Measurements from ENCODE around the gene GPR32. TPM values are rescaled to one million over a fixed set of nuclear protein-coding genes. Genes with fewer than 3 reads are reported as not detected.
"Not testable (repeated sequence)": the region's sequence is repeated elsewhere in the genome, so short reads cannot be mapped to it uniquely, and the experiment has no call there.

Gene GPR32
- total RNA-seq, 4 donors from 2014 or later: not detected

DNA sequence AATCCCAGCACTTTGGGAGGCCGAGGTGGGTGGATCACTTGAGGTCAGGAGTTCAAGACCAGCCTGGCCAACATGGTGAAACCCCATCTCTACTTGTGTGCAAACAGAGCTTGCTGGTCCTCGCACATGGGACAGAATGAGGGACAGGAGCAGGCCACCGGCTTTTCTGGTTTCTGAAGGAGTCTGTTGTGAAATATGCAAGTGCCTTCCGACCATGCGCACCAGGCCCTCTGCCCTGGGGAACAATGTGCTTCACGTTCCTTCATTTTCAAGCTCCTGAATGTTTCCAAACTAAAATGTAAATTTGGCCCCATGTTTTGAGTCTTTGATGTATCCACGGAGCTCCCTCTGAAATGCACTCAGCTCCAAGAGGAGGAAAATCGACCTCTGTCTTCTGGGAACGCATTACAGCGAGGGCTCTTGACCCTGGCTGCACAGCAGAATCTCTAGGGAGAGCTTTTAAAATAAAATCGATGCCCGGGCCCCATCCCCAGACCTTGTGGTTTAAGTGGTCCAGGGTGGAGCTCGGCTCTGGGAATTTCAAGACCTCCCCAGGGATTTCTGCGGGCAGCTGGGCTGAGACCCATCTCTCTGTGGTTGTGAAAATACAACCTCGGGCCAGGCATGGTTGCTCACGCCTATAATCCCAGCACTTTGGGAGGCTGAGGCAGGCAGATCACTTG, 10.6 kb downstream of the GPR32 start:
- Histone ChIP-seq H3K27me3 (peaks cover 19% of the 10 kb centered on the region), H3K4me1 (no peaks in the 10 kb centered on the region), H3K4me3 (replicated peaks in 1 of 3) (no peak overlapping the region), H3K27ac (no peak overlapping the region), H3K36me3 (no peaks in the 10 kb centered on the region), H3K9me3 (no peaks in the 10 kb centered on the region)
- intact Hi-C loops (cut with DNase I): loop anchor here (10.0 kb wide), 2 partner anchors 246 to 426 kb away; no protein-coding TSS in a partner anchor
- WGBS, 2 donors: 36 to 40% methylated on average over 13 to 16 of the region's 16 CpGs
- DNase-seq: peak in 1 of 2 donors; percentile 15
- TF ChIP-seq, protein P1, sequence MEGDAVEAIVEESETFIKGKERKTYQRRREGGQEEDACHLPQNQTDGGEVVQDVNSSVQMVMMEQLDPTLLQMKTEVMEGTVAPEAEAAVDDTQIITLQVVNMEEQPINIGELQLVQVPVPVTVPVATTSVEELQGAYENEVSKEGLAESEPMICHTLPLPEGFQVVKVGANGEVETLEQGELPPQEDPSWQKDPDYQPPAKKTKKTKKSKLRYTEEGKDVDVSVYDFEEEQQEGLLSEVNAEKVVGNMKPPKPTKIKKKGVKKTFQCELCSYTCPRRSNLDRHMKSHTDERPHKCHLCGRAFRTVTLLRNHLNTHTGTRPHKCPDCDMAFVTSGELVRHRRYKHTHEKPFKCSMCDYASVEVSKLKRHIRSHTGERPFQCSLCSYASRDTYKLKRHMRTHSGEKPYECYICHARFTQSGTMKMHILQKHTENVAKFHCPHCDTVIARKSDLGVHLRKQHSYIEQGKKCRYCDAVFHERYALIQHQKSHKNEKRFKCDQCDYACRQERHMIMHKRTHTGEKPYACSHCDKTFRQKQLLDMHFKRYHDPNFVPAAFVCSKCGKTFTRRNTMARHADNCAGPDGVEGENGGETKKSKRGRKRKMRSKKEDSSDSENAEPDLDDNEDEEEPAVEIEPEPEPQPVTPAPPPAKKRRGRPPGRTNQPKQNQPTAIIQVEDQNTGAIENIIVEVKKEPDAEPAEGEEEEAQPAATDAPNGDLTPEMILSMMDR (IDR thresholded peaks at IDR 0.05): no peak
- no peak for TF ChIP-seq POLR2A (IDR thresholded peaks at IDR 0.05)

DNA sequence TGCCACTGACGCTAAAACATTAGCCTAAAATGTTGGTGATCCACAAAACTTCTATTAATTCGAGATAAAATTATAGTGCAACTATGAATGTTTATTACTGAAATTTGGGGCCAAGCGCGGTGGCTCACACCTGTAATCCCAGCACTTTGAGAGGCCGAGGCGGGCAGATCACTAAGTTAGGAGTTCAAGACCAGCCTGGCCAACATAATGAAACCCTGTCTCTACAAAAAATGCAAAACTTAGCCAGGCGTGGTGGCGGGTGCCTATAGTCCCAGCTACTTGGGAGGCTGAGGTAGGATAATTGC, 13.5 kb downstream of the GPR32 start:
- WGBS, 2 donors: 36 to 43% methylated on average over 8 of the region's 8 CpGs
- H3K9me3 ChIP-seq; DNase-seq; H3K27ac ChIP-seq; H3K36me3 ChIP-seq; H3K4me3 ChIP-seq (replicated peaks in 1 of 3); H3K4me1 ChIP-seq: not testable (repeated sequence)
- H3K27me3 ChIP-seq: peaks cover 12% of the 10 kb centered on the region
- intact Hi-C loops (cut with DNase I): loop anchor here (10.0 kb wide), 2 partner anchors 249 to 429 kb away; no protein-coding TSS in a partner anchor

DNA sequence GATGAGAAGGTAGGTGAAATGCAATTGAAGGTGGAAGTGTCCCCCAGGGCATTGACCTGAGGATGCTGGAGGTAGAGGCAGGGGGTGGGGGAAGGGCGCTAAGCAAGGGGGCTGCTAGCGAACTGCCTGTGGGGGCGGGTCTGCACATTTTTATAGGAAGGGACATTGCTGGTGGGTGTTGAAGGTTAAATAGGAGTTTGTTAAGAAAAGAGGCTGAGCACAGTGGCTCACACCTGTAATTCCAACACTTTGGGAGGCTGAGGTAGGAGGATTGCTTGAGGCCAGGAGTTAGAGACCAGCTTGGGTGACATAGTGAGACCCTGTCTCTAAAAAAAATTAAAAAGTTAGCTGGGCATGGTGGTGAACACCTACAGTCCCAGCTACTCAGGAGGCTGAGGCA, 14.4 kb downstream of the GPR32 start:
- Histone ChIP-seq H3K4me3 (replicated peaks in 1 of 3) (no peak overlapping the region), H3K36me3 (no peaks in the 10 kb centered on the region), H3K9me3 (no peaks in the 10 kb centered on the region), H3K27me3 (peaks cover 6% of the 10 kb centered on the region), H3K4me1 (no peaks in the 10 kb centered on the region), H3K27ac (no peak overlapping the region)
- no peak for DNase-seq
- TF ChIP-seq, protein P1 (IDR thresholded peaks at IDR 0.05): no peak
- no peak for TF ChIP-seq POLR2A (IDR thresholded peaks at IDR 0.05)
- 91 to 100% methylated on average over 3 of the region's 3 CpGs for WGBS, 2 donors
- intact Hi-C loops (cut with DNase I): loop anchor here (10.0 kb wide), 2 partner anchors 250 to 430 kb away; no protein-coding TSS in a partner anchor

DNA sequence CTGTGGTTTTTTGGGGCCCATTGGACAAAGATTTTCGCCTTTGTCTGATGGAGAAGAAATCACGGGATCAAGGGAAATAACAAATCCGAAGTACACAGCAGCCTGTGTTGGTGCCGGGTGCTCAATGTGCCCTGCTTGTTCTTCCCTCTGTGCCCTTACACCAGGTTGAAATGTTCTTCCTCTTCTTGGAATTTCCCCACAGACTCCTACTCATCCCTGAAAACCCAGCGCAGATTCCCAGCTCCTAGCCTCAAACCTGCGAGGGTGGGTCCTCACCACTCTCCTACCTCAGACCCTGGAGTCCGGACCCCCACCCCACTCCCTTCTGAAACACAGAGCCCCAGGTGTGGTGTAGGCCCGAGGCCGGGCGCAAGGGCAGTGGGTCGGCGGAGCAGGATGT, 15.1 kb downstream of the GPR32 start:
- Histone ChIP-seq H3K27me3 (no peaks in the 10 kb centered on the region), H3K9me3 (no peaks in the 10 kb centered on the region), H3K36me3 (no peaks in the 10 kb centered on the region), H3K27ac (no peak overlapping the region), H3K4me3 (replicated peaks in 1 of 3) (no peak overlapping the region), H3K4me1 (no peaks in the 10 kb centered on the region)
- TF ChIP-seq, protein P1 (IDR thresholded peaks at IDR 0.05): no peak
- no peak for TF ChIP-seq POLR2A (IDR thresholded peaks at IDR 0.05)
- intact Hi-C loops (cut with DNase I): loop anchor here (10.0 kb wide), 2 partner anchors 251 to 431 kb away; no protein-coding TSS in a partner anchor
- no peak for DNase-seq
- WGBS, 2 donors: 87 to 90% methylated on average over 12 of the region's 12 CpGs

DNA sequence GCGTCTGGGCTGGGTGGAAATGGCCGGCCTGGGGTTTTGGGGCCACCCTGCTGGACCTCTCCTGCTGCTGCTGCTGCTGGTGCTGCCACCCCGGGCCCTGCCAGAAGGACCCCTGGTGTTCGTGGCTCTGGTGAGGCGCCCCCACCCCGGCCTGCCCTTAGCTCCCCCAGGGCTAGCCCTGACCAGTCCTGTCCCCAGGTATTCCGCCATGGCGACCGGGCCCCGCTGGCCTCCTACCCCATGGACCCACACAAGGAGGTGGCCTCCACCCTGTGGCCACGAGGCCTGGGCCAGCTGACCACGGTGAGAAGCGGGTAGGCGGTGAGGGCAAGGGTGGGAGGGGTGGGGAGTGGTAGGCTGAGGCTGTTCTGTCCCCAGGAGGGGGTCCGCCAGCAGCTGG, 20.1 kb downstream of the GPR32 start, which contains the start of gene ACP4:
Gene ACP4, plus strand, starts transcription at position 20 of the 400 bp plus-strand sequence. Its CDS starts 0 bp downstream, at position 20.
- intact Hi-C loops (cut with DNase I): no loop called here
- TF ChIP-seq, protein P1 (IDR thresholded peaks at IDR 0.05): no peak
- no peak for TF ChIP-seq POLR2A (IDR thresholded peaks at IDR 0.05)
- no peaks in the 10 kb centered on the region for H3K27me3 ChIP-seq
- H3K4me1 ChIP-seq: peaks cover 0 to 4% of the 10 kb centered on the region in 2 donors
- 92 to 93% methylated on average over 3 to 5 of the region's 15 CpGs for WGBS, 2 donors
- no peaks in the 10 kb centered on the region for H3K9me3 ChIP-seq
- no peak for DNase-seq
- no peak within 1 kb of the TSS for H3K4me3 ChIP-seq (replicated peaks in 1 of 3)
- no peak within 1 kb of the TSS for H3K27ac ChIP-seq
- H3K36me3 ChIP-seq: no peaks in the 10 kb centered on the region

All from thyroid gland (tissue), 4 donors.